GM19023 (cell line): ENCODE data around the gene UBE2D3.

Source experiments
- ATAC-seq: cut with Tn5 transposase; IDR thresholded peaks from one replicate; pipeline ENCODE4 v1.9.1; 2021; ENCODE audit warnings: mild to moderate bottlenecking, moderate library complexity; ENCODE audit not compliant: unreplicated experiment

The UBE2D3 gene

DNA sequence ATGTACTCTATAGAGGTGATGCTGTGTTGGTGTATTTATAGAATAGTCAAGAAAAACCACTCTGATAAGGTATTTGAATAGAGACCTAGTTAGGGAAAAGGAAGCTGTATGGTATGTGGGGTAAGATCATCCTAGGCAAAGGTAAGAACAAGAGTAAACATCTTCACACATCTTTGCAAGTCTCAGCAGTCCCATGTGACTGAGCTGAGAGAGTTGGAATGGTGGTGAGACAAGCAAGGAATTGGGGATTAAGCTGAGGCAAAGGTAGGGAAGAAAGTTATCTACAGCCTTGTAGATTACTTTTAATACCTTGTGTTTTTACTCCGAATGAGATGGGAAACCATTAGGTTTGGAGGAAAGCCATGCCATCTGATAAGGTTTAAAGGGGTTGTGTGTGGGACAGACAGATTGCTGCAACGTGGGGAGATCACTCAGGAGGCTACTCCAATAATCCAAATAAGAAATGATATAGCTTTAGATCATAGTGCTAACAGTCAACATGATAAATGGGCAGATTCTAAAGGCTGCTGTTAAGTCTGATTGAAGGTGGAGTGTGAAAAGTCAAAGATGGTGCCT, 34.9 kb downstream of the UBE2D3 start:
- ATAC-seq: no peak

DNA sequence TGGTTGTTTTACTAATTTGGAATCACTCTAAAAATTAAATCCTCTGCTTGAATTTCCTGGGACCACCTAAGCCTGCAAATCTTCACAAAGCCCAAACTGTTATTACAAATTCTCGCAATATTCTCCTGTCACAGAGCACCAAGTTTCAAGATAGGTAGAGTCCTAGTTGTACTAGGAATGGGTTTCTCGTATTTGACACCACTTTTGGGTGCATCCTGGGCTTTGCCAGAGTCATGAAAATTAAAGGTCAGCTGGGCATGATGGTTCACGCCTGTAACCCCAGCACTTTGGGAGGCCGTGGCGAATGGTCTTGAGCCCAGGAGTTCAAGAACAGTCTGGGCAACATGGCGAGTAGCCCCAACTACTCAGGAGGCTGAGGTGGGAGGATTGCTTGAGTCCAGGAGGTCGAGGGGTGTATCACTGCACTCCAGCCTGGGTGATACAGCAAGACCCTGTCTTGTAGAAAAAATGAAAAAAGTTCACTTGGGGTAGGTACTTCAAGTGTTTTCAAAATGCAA, 36.0 kb downstream of the UBE2D3 start:
- ATAC-seq: no peak

DNA sequence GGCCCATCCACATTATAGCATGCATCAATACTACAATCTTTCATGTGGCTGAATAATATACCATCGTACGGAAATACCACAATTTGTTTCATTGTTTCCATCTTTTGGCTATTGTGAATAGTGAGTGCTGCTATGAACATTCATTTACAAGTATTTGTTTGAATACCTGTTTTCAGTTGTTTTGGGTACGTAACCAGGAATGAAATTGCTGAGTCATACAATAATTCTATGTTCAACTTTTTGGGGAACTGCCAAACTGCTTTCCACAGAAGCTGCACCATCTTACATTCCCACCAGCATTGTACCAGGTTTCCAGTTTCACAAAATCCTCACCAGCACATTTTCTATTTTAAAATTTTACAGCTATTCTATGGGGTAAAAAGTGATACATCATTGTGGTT, 38.0 kb downstream of the UBE2D3 start:
- no peak for ATAC-seq

DNA sequence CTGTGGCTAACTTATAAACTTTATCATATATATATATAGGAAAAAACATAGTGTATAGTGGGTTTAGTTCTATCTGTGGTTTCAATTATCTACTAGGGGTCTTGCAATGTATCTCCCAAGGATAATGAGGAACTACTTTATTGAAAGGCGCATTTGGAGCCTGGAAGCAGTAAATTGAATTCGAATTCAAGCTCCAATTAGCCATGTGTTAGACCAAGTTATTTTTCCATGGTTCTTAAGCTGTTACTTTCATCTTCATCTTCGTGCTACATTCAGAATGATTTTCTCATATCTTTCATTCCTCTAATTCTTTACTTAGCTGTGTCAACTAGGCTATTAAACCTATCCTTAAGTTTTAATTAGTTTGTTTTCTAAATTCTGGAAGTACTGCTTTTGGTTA, 39.4 kb downstream of the UBE2D3 start:
- ATAC-seq: no peak

DNA sequence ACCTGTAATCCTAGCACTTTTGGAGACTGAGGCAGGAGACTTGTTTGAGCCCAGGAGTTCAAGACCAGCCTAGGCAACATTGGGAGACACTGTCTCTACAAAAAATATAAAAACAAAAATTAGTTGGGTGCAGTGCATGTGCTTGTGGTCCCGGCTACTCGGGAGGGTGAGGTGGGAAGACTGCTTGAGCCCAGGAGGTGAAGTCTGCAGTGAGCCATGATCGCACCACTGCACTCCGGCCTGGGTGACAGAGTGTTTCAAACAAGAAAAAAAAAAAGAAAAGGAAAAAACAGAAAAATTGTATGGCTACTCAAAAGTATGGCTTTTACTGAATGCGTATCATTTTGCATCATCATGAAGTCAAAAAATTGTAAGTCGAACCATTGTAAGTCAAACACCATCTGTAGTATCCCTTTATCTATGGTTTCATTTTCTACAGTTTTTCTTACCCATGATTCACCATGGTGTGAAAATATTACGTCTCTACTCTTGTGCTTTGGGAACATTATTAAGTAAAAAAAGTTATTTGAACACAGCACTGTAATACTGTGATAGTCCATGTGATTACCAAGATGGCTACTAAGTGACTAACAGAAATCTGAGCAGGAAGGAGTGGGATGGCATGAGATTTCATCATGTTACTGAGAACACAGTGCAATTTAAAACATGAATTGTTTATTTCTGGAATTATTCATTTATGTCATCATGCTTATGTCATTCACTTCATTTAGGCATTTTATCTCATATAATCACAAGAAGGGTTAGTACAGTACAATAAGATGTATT, 40.1 kb downstream of the UBE2D3 start:
- no peak for ATAC-seq

DNA sequence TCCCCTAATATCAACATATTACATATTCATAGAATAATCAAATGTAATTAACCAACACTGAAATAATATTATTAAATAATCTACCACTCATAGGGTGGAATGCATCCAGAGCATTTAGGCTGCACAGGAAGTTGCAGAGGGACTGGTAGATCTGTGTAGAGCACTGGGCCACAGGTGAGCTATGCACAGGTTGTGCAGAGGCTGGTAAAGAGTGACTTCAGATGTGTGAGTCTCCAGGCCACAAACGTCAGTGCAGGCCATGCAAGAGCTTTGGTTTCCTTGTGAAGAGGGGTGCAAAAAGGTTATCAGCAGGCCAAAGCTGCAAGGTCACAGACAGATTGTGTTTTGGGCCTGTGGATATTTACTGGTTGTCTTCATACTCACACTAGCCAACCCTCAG, 41.1 kb downstream of the UBE2D3 start:
- no peak for ATAC-seq

DNA sequence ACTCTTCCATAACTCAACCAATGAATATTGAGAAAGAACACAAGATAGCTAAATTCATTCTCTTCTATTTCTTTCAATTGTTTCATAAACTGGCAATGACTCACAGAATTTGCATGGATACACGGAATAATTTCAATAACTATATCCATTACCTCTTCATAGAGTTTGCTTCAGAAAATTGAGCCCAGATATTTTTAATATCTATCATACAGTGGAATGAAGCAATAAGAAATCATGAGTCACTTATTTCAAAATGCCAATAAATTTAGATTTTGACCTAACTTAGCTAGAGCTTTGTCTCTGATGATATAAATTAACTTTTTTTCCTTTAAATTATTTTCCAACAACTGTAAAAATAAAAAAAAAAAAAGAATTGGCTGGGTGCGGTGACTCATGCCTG, 44.3 kb downstream of the UBE2D3 start:
- ATAC-seq: no peak

DNA sequence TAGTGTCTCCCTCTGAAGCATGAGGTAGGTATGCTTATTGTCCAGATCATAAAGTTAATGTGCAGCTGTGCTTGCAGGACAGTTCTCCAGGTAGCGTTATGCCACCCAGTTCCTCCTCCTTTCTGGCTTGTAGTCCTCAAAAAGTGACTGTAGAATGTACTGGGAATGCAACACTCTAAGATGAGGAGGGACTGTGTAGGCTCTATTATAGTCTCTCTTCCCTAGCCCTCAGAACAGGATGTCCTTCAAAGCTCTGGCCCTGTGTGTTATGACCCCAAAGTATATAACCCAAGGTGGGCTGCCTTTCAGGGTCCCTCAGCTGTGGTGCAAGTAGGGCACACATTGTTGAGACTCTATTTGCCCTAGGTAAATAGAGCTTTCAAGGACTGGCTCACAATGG, 45.8 kb downstream of the UBE2D3 start:
- no peak for ATAC-seq

DNA sequence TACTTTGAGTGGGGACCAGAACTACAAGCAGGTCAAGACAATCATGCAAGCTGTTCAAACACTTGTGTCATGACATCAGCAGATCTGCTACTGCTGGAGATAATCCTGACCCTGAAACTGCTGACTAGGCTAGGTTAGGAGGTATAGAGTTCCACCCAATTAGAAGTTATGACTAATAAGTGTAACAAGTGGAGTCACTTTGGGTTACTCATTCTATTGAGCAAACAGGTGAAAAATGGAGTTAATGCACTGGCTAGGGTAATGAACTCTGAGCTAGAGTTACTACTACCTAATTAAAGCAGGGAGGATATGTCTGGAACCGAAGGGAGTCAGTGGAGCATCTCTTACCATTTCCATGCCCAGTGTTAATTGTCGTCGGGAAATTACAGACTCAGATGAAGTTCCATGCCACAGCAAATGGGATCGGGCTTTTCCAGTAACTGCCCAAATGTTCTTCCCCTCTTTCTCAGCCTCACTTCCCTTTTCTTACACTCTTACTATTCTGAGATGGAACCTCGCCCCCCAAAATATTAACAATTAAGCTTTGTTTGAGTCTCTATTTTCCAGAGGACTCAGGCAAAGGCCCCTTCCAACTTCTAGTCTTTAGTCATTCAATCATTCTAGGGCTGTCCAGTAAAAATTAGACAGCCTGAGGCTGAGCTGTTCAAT, 46.7 kb downstream of the UBE2D3 start:
- ATAC-seq: peak; percentile 58

DNA sequence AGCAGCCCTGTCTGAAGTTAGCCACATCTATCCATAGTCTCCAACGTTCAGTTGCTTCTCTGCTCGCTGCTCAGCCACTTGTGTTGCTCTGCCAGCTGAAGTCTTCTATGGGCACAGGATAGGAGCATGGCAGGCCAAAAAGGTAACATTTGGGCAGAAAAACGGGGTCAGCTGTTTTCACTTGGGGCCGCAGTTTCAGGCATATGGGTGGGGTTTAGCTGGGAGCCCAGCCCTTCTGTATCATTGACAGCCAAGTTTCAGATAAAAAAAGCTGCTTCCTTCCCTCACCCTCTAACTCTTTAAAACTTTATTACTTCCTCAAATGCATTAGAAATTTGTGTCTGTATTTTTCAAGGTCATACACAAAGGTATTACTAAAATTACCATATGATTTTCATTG, 48.1 kb downstream of the UBE2D3 start:
- ATAC-seq: no peak

DNA sequence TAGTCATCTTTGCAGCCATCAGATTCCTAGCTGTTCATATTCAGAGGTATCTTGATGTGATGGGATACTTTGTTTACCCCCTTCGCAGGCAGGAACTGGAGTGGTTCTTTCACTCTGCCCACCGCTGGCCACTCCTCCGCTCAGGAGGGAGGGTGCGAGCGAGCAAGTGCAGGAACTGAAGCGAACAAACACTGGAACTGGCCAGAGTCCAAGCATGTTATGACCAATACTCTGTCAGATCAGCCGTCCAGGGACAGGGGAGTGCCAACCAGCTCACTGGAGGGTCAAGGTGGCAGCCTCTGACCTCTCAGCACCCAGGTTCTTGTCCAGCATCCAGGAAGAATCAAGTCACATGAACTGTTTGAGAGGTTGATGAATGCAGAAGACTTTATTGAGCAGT, 48.6 kb downstream of the UBE2D3 start:
- ATAC-seq: no peak

DNA sequence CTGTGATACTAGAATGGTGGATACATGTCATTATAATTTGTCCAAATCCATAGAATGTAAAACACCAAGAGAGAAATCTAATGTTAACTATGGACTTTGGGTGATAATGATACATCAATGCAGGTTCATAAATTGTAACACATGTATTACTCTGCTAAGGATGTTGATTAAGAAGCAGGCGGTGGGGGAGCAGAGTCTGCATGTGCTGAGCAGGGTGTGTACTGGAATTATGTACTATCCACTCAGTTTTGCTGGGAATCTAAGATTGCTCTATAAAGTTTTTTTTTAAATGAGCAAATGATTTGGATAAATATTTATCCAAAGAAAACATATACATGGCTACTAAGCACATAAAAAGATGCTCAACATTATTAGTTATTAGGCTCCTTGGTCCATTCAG, 51.5 kb downstream of the UBE2D3 start:
- no peak for ATAC-seq

DNA sequence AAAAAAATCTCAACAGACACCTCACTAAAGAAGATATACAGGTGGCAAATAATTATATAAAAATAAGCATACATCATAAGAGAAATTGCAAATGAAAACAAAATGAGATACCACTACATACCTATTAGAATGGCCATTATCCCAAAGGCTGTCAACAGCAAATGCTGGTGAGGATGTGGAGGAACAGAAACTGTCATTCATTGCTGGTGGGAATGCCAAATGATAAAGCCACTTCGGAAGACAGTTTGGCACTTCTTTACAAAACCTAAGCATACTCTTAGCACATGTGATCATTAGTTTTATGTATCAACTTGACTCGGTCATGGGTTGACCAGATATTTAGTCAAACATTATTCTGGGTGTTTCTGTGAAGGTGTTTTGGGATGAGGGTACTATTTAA, 53.1 kb downstream of the UBE2D3 start:
- no peak for ATAC-seq

DNA sequence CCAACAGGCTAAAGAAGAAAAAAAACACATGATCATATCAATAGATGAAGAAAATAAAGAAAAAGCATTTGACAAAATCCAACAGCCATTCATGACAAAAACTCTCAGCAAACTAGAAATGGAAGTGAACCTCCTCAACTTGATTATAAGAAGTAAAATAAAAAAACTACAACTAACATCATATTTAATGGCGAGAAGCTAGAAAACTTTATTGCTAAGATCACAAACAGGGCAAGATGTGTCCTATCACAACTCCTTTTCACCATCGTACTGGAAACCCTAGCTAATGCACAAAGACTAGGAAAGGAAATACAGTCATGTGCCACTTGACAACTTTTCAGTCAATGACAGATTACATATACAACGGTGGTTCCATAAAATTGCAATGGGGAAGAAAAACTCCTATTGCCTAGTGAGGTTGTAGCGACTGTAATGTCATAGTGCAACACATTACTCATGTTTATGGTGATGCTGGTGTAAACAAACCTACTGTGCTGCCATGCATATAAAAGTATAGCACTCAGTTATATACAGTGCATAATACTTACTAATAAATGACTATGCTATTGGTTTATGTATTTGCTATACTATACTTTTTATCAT, 54.5 kb downstream of the UBE2D3 start:
- ATAC-seq: no peak

DNA sequence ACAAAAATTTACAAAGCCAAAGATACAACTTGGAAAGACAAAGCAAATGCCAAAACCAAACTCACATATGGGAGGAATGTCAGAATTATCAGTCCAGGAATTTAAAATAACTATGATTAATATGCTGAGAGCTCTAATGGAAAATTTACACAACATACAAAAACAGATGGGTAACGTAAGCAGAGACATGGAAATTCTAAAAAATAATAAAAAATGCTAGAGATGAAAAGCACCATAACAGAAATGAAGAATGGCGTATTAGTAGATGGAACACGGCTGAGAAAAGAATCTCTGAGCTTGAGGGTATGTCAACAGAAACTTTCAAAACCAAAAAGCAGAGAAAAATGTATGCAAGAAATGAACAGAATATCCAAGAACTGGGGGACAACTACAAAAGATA, 62.5 kb downstream of the UBE2D3 start:
- no peak for ATAC-seq

DNA sequence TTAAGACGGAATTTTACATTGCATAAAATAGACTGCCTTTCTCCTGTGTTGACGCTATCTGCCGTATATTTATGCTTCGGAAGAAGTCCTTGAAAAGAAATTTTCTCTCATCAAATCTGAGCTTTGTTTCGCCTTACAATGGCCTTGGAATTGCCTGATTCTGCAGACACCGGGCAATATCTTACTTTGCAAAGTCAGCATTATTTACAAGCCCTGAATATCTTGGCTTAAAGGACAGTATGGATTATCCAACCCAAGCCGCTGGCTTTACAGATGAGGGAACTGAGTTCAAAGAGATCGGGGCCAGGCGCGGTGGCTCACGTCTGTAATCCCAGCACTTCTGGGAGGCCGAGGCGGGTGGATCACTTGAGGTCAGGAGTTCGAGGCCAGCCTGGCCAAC, 65.4 kb downstream of the UBE2D3 start:
- ATAC-seq: no peak

DNA sequence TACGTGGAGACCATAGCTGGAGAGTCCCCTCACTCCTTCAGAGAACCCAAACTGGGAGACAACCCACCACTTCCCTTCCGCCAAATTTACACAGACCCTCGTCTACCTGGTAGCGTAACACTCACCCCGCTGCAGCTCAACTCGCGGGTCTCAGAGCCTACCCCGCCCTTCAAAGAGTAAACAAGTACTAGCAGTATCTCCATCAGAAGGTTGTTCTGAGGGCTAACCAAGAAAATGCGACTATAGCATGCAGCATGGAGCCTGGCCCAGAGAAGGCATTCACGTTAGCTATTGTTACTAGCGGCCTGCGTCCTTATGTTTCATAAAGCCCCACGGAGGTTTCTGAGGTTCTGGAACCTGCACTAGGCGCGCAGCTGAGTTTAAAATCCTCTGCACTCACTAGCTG, 66.1 kb downstream of the UBE2D3 start:
- peak; percentile 13 for ATAC-seq

DNA sequence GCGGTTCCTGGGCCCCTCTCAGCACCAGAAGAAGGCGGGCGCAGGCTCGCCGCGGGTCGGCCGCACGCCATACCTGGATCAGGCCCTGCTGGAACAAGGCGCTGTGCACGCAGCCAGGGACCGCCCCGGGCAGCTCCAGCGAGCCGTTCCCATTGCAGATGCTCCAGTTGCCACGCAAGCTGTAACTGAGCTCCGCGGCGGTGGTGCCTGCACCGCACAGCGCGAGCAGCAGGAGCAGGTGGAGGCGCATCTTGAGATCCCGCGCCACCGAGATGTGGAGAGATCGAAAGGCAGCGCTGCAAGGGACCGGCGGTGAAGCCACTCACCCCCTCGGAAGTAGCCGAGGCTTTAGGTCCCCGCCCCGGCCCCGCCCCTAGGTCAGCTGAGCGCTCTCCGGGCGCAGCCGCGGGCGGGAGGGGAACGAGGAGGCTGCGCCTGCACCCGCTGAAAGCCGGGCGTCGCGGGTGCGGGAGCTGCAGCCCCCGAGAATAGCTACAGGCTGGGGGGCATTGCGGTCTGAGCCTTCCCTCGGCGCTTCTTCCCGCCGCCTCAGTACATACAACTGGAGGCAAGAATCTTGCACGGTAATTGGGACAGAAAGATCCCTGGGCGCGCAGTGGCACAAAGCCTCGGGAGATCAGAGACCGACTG, 66.6 kb downstream of the UBE2D3 start, which contains the start of gene MANBA:
MANBA (minus strand) TSS at position 324 of the 651 bp plus-strand sequence; CDS start at position 250, 74 bp downstream.
- ATAC-seq: peak; percentile 94

DNA sequence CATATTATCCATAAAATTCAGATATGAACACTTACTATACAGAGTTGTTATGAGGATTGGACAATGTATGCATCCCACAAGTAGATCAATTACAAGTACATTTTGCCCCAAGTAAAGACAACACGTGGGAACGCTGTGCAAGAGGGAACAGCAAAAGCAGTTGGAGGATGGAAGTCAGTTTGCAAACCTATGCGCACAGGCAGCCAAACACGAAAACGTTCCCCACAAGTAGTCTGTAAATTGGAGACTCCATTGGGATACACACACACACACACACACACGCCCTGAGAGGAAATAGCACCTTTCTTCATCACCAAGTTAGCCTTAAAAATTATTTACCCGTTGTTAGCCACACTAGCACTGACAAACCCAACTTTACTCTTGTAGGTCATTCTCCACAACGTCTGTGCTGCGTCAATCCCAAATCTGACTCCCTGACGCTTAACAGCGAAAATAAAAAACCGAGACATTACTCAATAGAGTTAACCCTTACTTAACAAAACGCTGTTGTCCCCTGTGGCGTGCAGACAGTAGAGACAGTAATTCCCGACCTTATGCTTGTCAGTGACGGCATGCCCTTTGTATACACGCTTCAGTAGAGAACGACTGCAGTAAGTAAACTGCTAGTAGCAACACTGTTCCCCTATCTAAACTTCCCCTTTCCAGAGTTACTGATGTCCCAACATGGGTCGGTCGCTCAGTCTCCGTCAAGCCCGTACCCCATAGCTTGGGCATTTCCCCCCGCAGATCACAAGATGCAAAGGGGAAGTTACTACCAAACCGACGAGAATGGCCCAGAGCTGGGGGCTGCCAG, 67.3 kb downstream of the UBE2D3 start:
- peak; percentile 53 for ATAC-seq
